ENCODE data around the gene USP21.

Gene USP21

DNA sequence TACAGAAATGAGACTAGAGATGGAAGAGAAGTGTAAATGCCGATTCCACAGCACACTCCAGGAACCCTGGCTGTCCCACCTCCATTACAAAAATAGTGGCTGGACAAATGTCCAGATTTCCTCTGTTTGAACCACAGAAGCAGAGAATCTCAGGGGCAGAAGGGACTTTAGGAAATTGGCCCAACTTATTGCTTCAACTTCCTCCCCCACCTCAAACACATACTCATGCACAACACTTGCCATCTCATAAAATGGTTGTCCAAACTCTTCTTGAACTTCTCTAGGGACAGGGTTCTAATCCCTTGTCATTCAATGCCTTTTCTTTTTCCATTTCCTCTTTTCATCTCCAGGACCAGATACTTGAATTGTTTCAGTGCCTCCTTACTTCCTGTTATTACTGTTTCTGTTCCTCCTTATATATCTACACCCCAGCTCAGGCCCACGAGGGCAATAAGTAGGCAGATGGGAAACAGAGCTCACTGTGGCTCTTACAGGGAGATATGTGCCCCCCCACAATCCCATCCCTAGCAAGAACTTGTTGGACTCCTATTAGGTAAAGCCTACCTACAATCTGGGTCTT lies 26.5 kb downstream of the USP21 start:
- DNase-seq (ENCODE audit: insufficient read length, low spot score) (no peak), FAIRE-seq (peak; percentile 84)
- peak; percentile 94 for TF ChIP-seq SPI1 (IDR thresholded peaks at IDR 0.05; ENCODE audit: low read depth, low read length)
- no peak for TF ChIP-seq POLR2AphosphoS5 (IDR thresholded peaks at IDR 0.05; ENCODE audit: low read depth, low read length)
- TF ChIP-seq PAX5 (IDR thresholded peaks at IDR 0.05; ENCODE audit: insufficient read depth, low read length, severe bottlenecking): no peak
- no peak for TF ChIP-seq POU2F2 (IDR thresholded peaks at IDR 0.05; ENCODE audit: low read depth, low read length)
- TF ChIP-seq POLR2A (IDR thresholded peaks at IDR 0.05; ENCODE audit: low read depth, low read length): no peak

DNA sequence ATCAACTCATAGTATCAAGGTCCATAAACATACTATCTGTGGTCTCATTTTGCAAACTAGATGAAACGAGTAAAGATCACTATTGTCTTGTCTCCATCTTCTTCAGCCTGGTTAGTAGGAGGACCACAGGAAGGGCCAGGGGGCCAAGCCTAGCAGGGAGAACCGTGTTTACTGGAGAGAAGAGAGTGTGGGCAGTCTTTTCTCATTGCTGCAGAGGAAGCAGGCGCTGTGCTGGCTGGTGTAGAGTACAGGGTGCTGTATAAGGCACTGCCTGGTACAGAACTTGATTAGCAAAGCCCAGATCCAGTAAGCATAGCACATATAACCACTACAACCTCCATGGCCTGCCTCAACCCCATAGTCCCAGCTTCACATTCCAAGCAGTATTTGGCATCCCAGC lies 28.0 kb downstream of the USP21 start:
- FAIRE-seq: peak; percentile 59
- TF ChIP-seq TAF1 (IDR thresholded peaks at IDR 0.05; ENCODE audit: low read depth, low read length) (no peak), POLR2AphosphoS5 (IDR thresholded peaks at IDR 0.05; ENCODE audit: low read depth, low read length) (no peak), POU2F2 (IDR thresholded peaks at IDR 0.05; ENCODE audit: low read depth, low read length) (no peak), SPI1 (IDR thresholded peaks at IDR 0.05; ENCODE audit: low read depth, low read length) (no peak), POLR2A (IDR thresholded peaks at IDR 0.05; ENCODE audit: low read depth, low read length) (no peak), PAX5 (IDR thresholded peaks at IDR 0.05; ENCODE audit: insufficient read depth, low read length, severe bottlenecking) (no peak)
- no peak for DNase-seq (ENCODE audit: insufficient read length, low spot score)

DNA sequence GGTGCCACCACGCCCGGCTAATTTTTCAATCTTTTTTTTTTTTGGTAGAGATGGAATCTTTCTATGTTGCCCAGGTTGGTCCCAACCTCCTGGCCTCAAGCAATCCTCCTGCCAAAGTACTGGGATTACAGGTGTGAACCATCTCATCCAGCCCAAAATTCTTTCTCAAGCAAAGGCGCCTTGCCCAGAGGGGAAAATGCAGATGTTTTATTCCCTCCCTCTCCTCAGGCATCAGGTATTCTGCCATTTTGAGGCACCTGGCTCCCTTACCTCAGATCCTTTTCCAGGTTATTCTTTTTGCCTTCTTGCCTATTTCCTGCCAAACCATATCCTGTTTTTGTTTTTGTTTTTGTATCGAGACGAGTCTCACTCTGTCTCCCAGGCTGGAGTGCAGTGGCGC lies 29.1 kb downstream of the USP21 start:
- TF ChIP-seq TAF1 (IDR thresholded peaks at IDR 0.05; ENCODE audit: low read depth, low read length): no peak
- TF ChIP-seq SPI1 (IDR thresholded peaks at IDR 0.05; ENCODE audit: low read depth, low read length): no peak
- no peak for TF ChIP-seq PAX5 (IDR thresholded peaks at IDR 0.05; ENCODE audit: insufficient read depth, low read length, severe bottlenecking)
- TF ChIP-seq POLR2AphosphoS5 (IDR thresholded peaks at IDR 0.05; ENCODE audit: low read depth, low read length): no peak
- no peak for TF ChIP-seq POU2F2 (IDR thresholded peaks at IDR 0.05; ENCODE audit: low read depth, low read length)
- no peak for TF ChIP-seq POLR2A (IDR thresholded peaks at IDR 0.05; ENCODE audit: low read depth, low read length)
- DNase-seq (ENCODE audit: insufficient read length, low spot score) (no peak), FAIRE-seq (no peak)

DNA sequence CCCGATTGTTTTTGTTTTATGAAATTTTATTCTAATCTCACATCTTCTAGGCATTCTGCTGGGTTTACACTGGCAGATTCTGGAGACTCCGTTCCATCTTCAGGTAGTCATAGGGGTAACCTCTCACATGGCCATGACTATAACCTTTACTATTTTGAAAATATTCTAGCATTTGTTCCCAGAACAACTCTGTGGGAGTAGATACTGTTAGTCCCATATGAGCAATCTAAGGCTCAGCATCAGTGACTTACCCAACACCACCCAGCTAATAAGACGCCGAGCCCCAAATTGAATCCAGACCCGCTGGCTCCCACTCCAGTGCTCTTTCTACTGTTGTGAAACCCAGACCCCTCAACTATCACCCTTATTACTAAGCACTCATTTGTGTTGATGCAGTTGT lies 29.7 kb downstream of the USP21 start:
- FAIRE-seq (no peak), DNase-seq (ENCODE audit: insufficient read length, low spot score) (no peak)
- TF ChIP-seq POLR2A (IDR thresholded peaks at IDR 0.05; ENCODE audit: low read depth, low read length) (no peak), SPI1 (IDR thresholded peaks at IDR 0.05; ENCODE audit: low read depth, low read length) (no peak), PAX5 (IDR thresholded peaks at IDR 0.05; ENCODE audit: insufficient read depth, low read length, severe bottlenecking) (no peak), POU2F2 (IDR thresholded peaks at IDR 0.05; ENCODE audit: low read depth, low read length) (no peak), TAF1 (IDR thresholded peaks at IDR 0.05; ENCODE audit: low read depth, low read length) (no peak), POLR2AphosphoS5 (IDR thresholded peaks at IDR 0.05; ENCODE audit: low read depth, low read length) (no peak)

DNA sequence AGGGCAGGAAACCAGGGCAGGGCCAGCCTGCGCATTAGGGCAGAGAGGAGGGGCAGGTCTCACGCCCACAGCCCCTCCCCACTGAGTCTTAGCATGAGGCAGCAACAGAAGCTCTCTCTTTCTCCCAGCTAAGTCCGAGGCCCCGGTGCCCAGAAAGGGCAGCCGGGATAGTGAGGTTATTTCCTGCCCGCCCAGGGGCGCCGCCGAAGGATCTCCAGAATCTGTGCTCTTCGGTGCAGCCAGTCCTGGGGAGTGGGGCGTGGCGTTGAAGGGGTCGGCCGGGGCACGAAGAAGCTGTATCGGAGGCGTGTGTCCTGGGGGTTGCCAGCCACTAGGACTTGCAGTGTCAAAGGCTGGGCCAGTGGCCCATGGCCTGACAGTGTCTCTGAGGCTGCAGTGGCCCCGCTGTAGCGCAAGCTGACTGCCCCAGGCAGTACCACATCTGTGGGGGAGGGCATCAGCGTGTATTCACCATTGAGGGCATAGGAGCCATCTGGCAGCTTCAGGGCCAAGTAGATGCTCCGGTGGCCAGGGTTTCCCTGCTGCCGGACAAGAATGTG lies 31.7 kb downstream of the USP21 start:
- TF ChIP-seq SPI1 (IDR thresholded peaks at IDR 0.05; ENCODE audit: low read depth, low read length) (no peak), PAX5 (IDR thresholded peaks at IDR 0.05; ENCODE audit: insufficient read depth, low read length, severe bottlenecking) (no peak), POU2F2 (IDR thresholded peaks at IDR 0.05; ENCODE audit: low read depth, low read length) (no peak), POLR2A (IDR thresholded peaks at IDR 0.05; ENCODE audit: low read depth, low read length) (no peak), POLR2AphosphoS5 (IDR thresholded peaks at IDR 0.05; ENCODE audit: low read depth, low read length) (no peak), TAF1 (IDR thresholded peaks at IDR 0.05; ENCODE audit: low read depth, low read length) (no peak)
- FAIRE-seq (no peak), DNase-seq (ENCODE audit: insufficient read length, low spot score) (no peak)

DNA sequence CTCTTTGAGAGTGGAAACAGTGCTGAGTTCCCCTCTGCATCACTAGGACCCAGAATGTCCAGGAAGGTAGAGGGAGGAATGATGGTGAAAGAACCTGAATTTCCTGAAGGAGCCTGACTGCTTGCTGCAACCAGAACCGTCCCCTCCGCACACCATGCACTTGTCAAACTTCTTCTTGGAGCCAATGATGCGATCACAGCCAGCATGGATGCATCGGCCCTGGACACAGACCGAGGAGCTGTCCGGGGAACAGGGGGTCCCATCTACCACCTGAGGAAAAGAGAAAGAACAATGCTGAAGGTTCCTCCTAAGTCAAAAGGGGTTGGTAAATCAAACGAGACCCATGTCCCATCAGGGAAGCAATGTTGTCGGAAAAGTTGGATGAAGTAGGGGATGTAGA lies 32.7 kb downstream of the USP21 start:
- FAIRE-seq: no peak
- DNase-seq (ENCODE audit: insufficient read length, low spot score): no peak
- TF ChIP-seq TAF1 (IDR thresholded peaks at IDR 0.05; ENCODE audit: low read depth, low read length): no peak

DNA sequence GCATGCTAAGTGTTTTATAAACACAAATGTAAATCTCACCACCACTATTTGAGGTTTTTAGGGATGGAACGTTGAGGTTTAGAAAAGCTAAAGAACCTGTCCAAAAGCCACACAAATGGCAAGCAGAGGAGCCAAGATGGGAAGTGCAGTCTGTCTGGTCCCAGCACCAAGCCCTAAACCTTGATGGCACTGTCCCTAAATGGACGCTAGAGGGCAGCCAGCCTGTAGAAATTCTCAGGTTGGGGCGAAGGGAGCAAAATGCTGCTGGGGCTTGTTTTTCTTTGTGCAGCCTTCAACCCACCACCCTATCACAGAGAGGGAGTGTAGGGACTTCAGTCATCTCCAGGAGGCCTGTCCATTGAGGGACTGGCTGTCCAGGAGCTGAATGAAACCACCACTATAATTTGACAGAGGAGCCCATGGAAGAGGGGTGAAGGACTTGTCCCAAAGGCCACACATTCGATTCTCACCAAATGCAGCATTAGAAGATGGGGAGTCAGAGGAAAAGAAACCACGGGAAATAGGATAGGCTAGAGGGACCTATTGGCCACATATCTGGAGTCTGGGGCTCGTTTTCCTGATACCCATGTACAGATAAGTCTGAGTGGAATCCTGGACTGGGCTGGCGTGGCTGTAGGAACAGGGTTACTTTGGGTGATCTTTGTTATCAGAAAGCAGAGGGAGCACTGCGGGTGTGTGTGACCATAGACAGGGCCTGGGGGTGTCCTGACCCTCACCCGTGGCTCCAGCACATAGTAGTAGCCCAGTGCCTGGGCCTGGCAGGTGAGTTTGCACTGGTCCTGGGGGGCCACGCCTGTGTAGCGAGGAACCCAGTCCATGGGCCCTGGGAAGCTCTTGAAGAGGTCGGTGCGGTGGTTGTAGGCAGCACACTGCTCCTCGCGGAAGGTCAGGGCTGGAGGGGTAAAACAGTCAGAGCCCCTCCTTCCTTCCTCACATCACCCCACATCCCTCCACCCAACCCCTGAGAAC lies 33.5 kb downstream of the USP21 start:
- FAIRE-seq: peak; percentile 85
- TF ChIP-seq SPI1 (IDR thresholded peaks at IDR 0.05; ENCODE audit: low read depth, low read length): peak; percentile 56
- peak; percentile 30; the same call in 1 of the 2 replicates for TF ChIP-seq POU2F2 (IDR thresholded peaks at IDR 0.05; ENCODE audit: low read depth, low read length)
- no peak for TF ChIP-seq POLR2A (IDR thresholded peaks at IDR 0.05; ENCODE audit: low read depth, low read length)

DNA sequence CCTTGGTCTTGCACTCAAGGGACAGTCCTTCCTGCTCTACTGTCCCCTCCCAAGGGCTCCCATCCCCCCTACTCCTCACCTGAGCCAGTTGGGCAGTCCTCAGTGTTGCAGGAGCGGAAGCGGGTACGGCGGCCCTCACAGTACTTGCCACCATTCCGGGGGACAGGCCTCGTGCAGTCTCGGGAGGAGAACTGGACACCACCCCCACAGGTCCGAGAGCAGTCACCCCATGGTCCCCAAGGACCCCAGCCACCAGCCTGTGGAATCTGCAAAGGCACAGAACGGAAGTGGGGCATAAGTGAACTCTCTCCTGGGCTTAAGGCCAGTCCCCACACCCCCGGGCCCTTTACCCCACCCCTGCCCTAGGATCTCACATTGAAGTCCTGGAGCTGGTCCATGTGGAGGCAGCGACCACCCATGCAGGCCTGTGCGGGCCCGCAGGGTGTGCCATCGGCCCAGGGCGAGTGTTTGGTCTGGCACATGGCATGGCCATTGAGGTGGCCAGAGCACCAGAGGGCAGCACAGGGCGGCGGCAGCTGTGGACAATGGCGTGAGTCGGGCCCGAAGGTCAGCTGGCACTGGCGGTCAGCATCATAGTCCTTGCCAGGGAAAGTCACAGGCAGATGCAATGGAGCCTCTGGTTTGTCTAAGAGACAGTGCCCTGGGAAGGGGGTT lies 34.4 kb downstream of the USP21 start:
- FAIRE-seq (no peak), DNase-seq (ENCODE audit: insufficient read length, low spot score) (no peak)
- TF ChIP-seq POU2F2 (IDR thresholded peaks at IDR 0.05; ENCODE audit: low read depth, low read length) (no peak), PAX5 (IDR thresholded peaks at IDR 0.05; ENCODE audit: insufficient read depth, low read length, severe bottlenecking) (no peak), SPI1 (IDR thresholded peaks at IDR 0.05; ENCODE audit: low read depth, low read length) (no peak), POLR2A (IDR thresholded peaks at IDR 0.05; ENCODE audit: low read depth, low read length) (no peak), TAF1 (IDR thresholded peaks at IDR 0.05; ENCODE audit: low read depth, low read length) (no peak), POLR2AphosphoS5 (IDR thresholded peaks at IDR 0.05; ENCODE audit: low read depth, low read length) (no peak)

More for the DNA sequence above, 33.5 kb downstream of the USP21 start:
- peak; percentile 71 for DNase-seq (ENCODE audit: insufficient read length, low spot score)

DNA sequence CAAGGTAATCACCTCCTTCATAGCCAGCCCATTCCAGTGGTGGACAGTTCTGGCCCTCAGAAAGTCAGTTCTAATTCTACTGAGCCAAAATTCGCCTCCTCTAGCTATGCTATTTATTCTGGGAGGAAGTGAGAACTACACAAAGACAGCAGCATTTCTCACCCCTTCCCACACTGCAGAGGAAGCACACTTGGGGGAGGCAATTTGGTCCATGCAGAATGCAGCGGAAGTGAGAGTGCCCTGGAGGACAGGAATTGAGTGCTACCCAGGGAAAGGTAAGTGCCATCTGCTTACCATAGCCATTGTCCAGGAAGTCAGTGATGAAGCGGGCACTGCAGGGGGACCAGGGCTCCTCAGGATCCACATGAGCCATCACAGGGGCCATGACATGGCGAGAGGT lies 35.9 kb downstream of the USP21 start:
- FAIRE-seq (peak; percentile 98), DNase-seq (ENCODE audit: insufficient read length, low spot score) (no peak)
- TF ChIP-seq POU2F2 (IDR thresholded peaks at IDR 0.05; ENCODE audit: low read depth, low read length): no peak
- TF ChIP-seq SPI1 (IDR thresholded peaks at IDR 0.05; ENCODE audit: low read depth, low read length): peak; percentile 95

Measured in GM12891 (cell line).